ENCODE data around the gene NEURL2.

GRCh38 chr20:45866454-45866853 lies 24.6 kb downstream of the NEURL2 start:
- TF ChIP-seq POLR2A (IDR thresholded peaks at IDR 0.05) (no peak), CTCF (IDR thresholded peaks at IDR 0.05) (no peak)
